Inferior parietal cortex (tissue), 1 donor: Measurements from ENCODE around the gene ATRX.
"Not testable (repeated sequence)": the region's sequence is repeated elsewhere in the genome, so short reads cannot be mapped to it uniquely, and the experiment has no call there.

Experiments used
- DNase-seq: peaks from one replicate; pipeline ENCODE4 v3.0.0-alpha.2; 2016; ENCODE audit errors: extremely low spot score

The ATRX gene

GRCh38 chrX:77622672-77623071 is 163.3 kb downstream of the ATRX start:
- no peak for DNase-seq

- no peak for DNase-seq
These were observed 163.8 kb downstream of the ATRX start for GRCh38 chrX:77622233-77622632.

GRCh38 chrX:77621453-77621852 is 164.6 kb downstream of the ATRX start:
- not testable (repeated sequence) for DNase-seq

- DNase-seq = no peak
These were observed 168.8 kb downstream of the ATRX start for GRCh38 chrX:77617206-77617605.

GRCh38 chrX:77603635-77604336 is 182.2 kb downstream of the ATRX start:
- DNase-seq = no peak

- DNase-seq = no peak
These were observed 188.5 kb downstream of the ATRX start for GRCh38 chrX:77597511-77597910.

GRCh38 chrX:77597090-77597489 is 188.9 kb downstream of the ATRX start:
- DNase-seq = peak; percentile 5

- DNase-seq = no peak
These were observed 190.2 kb downstream of the ATRX start for GRCh38 chrX:77595848-77596247.

- DNase-seq = no peak
These were observed 213.7 kb downstream of the ATRX start for GRCh38 chrX:77572322-77572721.

- no peak for DNase-seq
These were observed 220.7 kb downstream of the ATRX start for GRCh38 chrX:77565278-77565677.

GRCh38 chrX:77564823-77565222 is 221.2 kb downstream of the ATRX start:
- DNase-seq = no peak

- DNase-seq = no peak
These were observed 224.6 kb downstream of the ATRX start for GRCh38 chrX:77561372-77561771.

GRCh38 chrX:77556276-77556675 is 229.7 kb downstream of the ATRX start:
- DNase-seq = no peak

GRCh38 chrX:77548751-77549150 is 237.3 kb downstream of the ATRX start:
- no peak for DNase-seq

- DNase-seq = not testable (repeated sequence)
These were observed 246.2 kb downstream of the ATRX start for GRCh38 chrX:77539778-77540177.

GRCh38 chrX:77531261-77531660 is 254.8 kb downstream of the ATRX start:
- DNase-seq = not testable (repeated sequence)

- no peak for DNase-seq
These were observed 258.0 kb downstream of the ATRX start for GRCh38 chrX:77528034-77528433.

GRCh38 chrX:77527233-77528001 is 258.6 kb downstream of the ATRX start:
- DNase-seq = no peak

GRCh38 chrX:77519765-77520164 is 266.3 kb downstream of the ATRX start:
- no peak for DNase-seq

GRCh38 chrX:77514177-77514576 is 271.8 kb downstream of the ATRX start:
- DNase-seq = no peak

- no peak for DNase-seq
These were observed 276.0 kb downstream of the ATRX start for GRCh38 chrX:77510007-77510406.

- DNase-seq = no peak
These were observed 280.8 kb downstream of the ATRX start for GRCh38 chrX:77505227-77505626.

- DNase-seq = no peak
These were observed 283.0 kb downstream of the ATRX start for GRCh38 chrX:77502951-77503525.
